ENCODE results near the gene TESK2.

- TF ChIP-seq EZH2 (IDR thresholded peaks at IDR 0.05; ENCODE audit: insufficient read depth, poor library complexity, severe bottlenecking) (no peak), EZH2phosphoT487 (IDR thresholded peaks at IDR 0.05; ENCODE audit: insufficient read depth, low read depth) (no peak)
Measured at GRCh38 chr1:45492691-45493090, 1.7 kb upstream of the TESK2 start.

Data from GM23248 (cell line).